Astrocyte (in vitro differentiated cells and primary cell): ENCODE measurements around the gene PSMD14.

Experiments used
- CTCF ChIP-seq: IDR thresholded peaks from 2 replicates; pipeline ENCODE4 v1.5.1; 2011; ENCODE audit warnings: low read depth, mild to moderate bottlenecking, inconsistent platforms, low read length, moderate library complexity; ENCODE audit not compliant: insufficient read depth
- EZH2 ChIP-seq: IDR thresholded peaks from 2 replicates; pipeline ENCODE4 v1.6.1; 2012; ENCODE audit warnings: mild to moderate bottlenecking, low read length, inconsistent platforms; ENCODE audit not compliant: insufficient read depth

GRCh38 chr2:161416708-161417437 is 108.6 kb downstream of the PSMD14 start:
- no peak for TF ChIP-seq CTCF
- TF ChIP-seq EZH2 = peak; percentile 99
